ENCODE measurements around the gene GPC2.
"Not testable (repeated sequence)": the region's sequence is repeated elsewhere in the genome, so short reads cannot be mapped to it uniquely, and the experiment has no call there.

GPC2 gene

GRCh38 chr7:100177045-100178001, at the start of gene GPC2, which contains the start of gene STAG3:
TSS of gene GPC2 (minus strand) at chr7:100177381. CDS start at chr7:100177199, 182 bp downstream.
TSS of gene STAG3 (plus strand) at chr7:100177918. CDS start at chr7:100180557, 2,639 bp downstream.
- peak; percentile 98 for DNase-seq (ENCODE audit: low read depth)

GRCh38 chr7:100224891-100225290, 47.7 kb upstream of the GPC2 start:
- not testable (repeated sequence) for DNase-seq (ENCODE audit: low read depth)

GRCh38 chr7:100223376-100223927, 46.3 kb upstream of the GPC2 start:
- DNase-seq (ENCODE audit: low read depth): not testable (repeated sequence)

- no peak for DNase-seq (ENCODE audit: low read depth)
Observed at GRCh38 chr7:100222445-100223132, 45.4 kb upstream of the GPC2 start.

- DNase-seq (ENCODE audit: low read depth): no peak
Observed at GRCh38 chr7:100221767-100222444, 44.7 kb upstream of the GPC2 start.

- peak; percentile 75 for DNase-seq (ENCODE audit: low read depth)
Observed at GRCh38 chr7:100221231-100221718, 44.1 kb upstream of the GPC2 start.

- no peak for DNase-seq (ENCODE audit: low read depth)
Observed at GRCh38 chr7:100220586-100221230, 43.5 kb upstream of the GPC2 start.

- not testable (repeated sequence) for DNase-seq (ENCODE audit: low read depth)
Observed at GRCh38 chr7:100219801-100220585, 42.8 kb upstream of the GPC2 start, which contains the start of gene PVRIG. TSS of gene PVRIG (plus strand) at chr7:100219949. CDS start at chr7:100219971, 22 bp downstream.

GRCh38 chr7:100219271-100219737, 42.1 kb upstream of the GPC2 start:
- no peak for DNase-seq (ENCODE audit: low read depth)

- peak; percentile 81 for DNase-seq (ENCODE audit: low read depth)
Observed at GRCh38 chr7:100217934-100218333, 40.8 kb upstream of the GPC2 start.

- DNase-seq (ENCODE audit: low read depth): no peak
Observed at GRCh38 chr7:100215895-100216294, 38.7 kb upstream of the GPC2 start.

GRCh38 chr7:100214356-100214755, 37.2 kb upstream of the GPC2 start:
- DNase-seq (ENCODE audit: low read depth): not testable (repeated sequence)

GRCh38 chr7:100213672-100214071, 36.5 kb upstream of the GPC2 start:
- no peak for DNase-seq (ENCODE audit: low read depth)

GRCh38 chr7:100212631-100213286, 35.6 kb upstream of the GPC2 start:
- DNase-seq (ENCODE audit: low read depth): no peak

GRCh38 chr7:100211342-100211780, 34.2 kb upstream of the GPC2 start:
- DNase-seq (ENCODE audit: low read depth): no peak

GRCh38 chr7:100210805-100211204, 33.6 kb upstream of the GPC2 start:
- no peak for DNase-seq (ENCODE audit: low read depth)

GRCh38 chr7:100209493-100209892, 32.3 kb upstream of the GPC2 start:
- DNase-seq (ENCODE audit: low read depth): no peak

GRCh38 chr7:100208911-100209408, 31.8 kb upstream of the GPC2 start:
- no peak for DNase-seq (ENCODE audit: low read depth)

- DNase-seq (ENCODE audit: low read depth): no peak
Observed at GRCh38 chr7:100204454-100204853, 27.3 kb upstream of the GPC2 start.

Data from activated T-cell treated with anti-CD3 and anti-CD28 coated beads for 48 hours (primary cell).